Islet of Langerhans (tissue), 1 donor: Measurements from ENCODE around the gene SEC14L5.
"Not testable (repeated sequence)": the region's sequence is repeated elsewhere in the genome, so short reads cannot be mapped to it uniquely, and the experiment has no call there.

Experiments
- FAIRE-seq: peaks from one replicate; lab custom pipeline; 2011; peaks lifted over from hg19 to GRCh38; lab: Jason Lieb, UNC

SEC14L5 gene

DNA sequence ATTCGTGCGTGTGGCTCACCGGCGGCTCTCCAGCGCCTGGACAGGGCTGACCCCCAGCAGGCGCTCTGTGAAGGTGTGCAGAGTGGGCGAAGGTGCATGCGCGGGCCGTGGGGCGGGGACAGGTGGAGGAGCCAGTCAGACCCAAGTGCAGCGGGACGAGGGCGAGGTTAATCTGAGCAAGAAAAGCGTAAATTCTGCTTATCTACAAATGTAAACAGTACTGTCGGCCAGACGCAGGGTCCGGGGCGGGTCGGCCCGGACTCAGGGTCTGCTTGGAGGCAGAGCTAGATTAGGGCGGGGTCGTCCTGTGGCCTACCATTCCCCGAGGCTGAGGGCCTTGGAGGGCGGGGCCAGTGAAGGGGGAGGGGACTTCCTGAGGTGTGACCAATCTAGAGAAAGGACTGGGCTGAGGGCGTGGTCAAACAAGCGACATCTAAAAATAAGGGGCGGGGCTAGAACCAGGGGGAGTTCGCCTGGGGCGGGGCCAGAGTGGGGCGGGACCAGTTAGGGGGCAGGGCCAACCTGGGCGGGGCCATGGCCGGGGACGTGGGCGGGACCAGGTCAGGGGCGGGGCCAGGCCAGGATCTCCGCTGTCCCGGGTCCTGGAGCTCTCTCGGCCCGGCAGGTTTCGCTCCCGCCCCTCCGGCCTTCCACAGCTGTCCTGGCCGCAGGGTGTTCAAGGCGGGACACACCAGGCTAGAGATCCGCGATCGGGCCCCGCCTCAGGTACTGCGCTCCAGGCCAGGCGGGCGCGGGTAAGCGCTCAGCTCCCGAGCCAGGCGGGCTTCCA, at the start of gene SEC14L5:
TSS of gene SEC14L5 (plus strand) at position 611 of the 790 bp plus-strand sequence. CDS start 994 bp downstream, outside the sequence.
- no peak for FAIRE-seq

GRCh38 chr16:4908854-4909401, 49.2 kb upstream of the SEC14L5 start:
- FAIRE-seq = no peak

- FAIRE-seq = no peak
Observed at GRCh38 chr16:4909825-4910224, 48.3 kb upstream of the SEC14L5 start.

- FAIRE-seq = no peak
Observed at GRCh38 chr16:4910828-4911227, 47.3 kb upstream of the SEC14L5 start.

DNA sequence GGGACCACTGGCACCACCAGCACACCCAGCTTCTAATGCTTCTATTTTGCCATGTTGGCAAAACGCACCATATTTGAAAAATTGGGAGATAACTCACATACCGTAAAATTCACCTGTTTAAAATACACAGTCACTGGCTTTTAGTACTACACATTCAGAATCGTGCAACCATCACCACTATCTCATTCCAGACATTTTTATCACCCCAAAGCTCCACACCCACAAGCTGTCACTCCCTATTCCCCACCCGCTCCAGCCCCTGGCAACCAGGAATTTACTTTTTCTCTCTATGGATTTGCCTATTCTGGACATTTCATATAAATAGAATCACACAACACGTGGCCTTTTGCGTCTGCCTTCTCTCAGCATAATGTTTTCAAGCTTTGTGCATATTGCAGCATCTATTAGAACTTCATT, 46.2 kb upstream of the SEC14L5 start:
- FAIRE-seq = no peak

DNA sequence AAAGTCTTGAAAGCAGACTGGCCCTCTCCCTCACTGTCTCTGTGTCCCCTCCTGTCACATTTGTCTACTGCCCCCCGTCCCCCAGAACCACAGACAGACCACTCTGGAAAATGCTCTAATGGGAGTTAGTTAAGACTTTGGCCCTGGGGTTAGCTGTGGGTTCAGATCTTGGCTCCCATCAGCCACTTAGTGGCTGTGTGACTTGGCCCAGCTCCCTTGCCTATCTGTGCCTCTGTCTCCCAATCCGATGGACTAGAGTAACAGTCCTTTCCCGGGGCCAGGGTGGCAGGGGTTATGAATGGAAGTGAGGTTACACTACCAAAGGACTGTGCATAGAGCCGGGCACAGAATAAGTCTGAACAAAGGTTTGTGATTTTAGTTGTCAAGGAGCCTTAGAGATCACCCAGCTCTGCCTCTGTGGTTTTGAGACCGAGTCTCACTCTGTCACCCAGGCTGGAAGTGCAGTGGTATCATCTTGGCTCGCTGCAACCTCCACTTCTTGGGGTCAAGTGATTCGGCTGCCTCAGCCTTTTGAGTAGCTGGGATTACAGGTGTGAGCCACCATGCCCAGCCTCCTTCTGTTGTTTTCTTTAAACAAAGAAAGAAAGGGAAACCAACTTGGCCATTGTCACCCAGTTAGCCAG, 44.9 kb upstream of the SEC14L5 start:
- no peak for FAIRE-seq

GRCh38 chr16:4913774-4914525, 44.2 kb upstream of the SEC14L5 start:
- FAIRE-seq = no peak

DNA sequence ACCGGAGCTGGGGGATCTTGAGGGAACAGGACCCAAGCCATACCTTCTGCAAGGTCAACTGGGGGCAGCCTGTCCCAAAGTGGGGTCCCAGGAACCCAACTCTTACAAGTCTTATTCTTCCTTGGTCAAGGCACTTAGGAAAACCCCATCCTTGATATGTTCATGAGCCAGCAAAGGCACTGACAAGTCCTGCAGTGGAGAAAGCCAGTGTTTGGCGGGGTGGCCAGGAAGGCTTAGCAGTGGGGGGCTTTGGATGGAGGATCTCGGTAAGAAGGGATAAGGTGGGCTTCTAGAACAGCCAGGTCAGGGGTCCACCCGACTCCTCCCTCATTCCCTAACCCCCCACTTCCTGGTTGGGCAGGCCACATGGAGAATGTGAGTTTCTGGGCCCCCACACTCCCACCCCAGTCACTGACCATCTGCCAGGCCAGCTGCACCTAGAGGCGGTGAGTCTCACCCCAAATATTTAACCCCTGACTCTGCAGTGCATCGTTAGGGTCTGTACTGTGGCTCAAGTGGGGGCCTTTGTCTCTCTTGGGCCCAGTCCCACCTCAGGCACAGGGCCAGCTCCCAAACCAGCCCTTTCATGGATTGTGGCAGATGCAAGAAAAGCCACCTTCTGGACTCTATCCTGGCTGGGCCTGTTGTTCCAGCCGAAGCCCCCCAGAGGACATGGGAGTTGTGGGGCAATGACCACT, 43.5 kb upstream of the SEC14L5 start:
- no peak for FAIRE-seq

- FAIRE-seq = no peak
Observed at GRCh38 chr16:4915226-4915761, 42.8 kb upstream of the SEC14L5 start.

DNA sequence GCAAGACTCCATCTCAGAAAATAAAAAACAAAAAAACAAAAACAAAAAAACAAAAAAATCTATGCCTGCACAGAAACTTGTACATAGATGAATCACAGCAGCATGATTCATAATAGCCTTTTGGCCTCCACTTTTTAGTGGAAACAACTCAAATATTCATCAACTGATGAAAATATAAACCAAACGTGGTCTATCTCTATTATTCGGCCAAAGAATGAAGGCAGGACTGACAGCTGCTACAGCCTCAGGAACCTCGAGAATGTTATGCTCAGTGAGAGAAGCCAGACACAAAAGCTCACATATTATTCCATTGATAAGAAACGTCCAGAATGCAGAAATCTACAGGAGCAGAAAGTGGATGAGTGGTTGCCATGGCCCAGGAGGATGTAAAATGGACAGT, 41.0 kb upstream of the SEC14L5 start:
- FAIRE-seq = no peak

GRCh38 chr16:4918781-4919251, 39.3 kb upstream of the SEC14L5 start:
- FAIRE-seq = no peak

DNA sequence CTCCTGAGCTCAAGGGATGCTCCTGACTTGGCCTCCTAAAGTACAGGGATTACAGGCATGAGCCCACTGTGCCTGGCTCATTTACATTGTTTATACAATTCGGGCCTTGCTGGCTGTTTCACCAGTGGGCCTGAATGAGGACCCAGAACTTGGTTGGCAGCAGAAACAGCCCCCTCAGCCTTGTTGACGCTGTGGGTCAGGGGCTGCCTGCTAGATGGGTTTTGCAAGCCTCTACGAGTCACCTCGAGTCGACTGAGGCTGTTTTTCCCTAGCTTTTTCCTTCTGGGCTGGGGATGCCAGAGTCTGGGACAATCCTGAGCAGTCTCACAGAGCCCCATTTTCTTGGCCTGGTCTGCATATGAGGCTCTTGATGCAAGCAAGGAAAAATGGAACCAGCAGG, 37.3 kb upstream of the SEC14L5 start:
- no peak for FAIRE-seq

DNA sequence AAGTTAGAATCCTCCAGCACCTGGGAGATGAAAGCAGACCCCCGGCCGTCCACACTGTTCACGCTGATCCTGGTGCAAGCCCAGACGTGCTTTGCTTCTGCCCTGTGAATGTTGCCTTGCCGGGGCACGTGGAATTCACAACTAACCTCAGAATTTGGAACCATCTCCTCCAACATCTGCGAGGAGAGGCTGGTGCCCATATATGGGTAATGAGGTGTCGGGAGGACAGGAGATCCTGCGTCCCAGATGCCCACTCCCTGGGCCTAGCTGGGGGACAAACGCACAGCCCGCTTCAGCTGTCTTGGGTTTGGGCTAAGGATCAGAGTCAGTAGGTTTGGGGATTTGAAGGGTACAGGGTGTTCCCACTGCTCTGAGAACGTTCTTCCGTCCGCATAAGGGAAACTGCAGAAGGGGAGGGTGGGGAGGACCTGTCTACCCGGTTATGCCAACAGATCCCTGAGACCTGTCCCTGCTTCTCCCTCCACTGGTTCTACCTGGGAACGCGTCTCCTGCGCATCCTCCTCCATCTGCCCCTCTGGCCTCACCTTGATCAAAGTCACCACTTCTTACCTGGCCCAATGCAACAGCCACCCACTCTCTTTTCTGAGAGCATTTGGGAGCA, 35.3 kb upstream of the SEC14L5 start:
- FAIRE-seq = no peak

- no peak for FAIRE-seq
Observed at GRCh38 chr16:4923853-4924252, 34.3 kb upstream of the SEC14L5 start.

DNA sequence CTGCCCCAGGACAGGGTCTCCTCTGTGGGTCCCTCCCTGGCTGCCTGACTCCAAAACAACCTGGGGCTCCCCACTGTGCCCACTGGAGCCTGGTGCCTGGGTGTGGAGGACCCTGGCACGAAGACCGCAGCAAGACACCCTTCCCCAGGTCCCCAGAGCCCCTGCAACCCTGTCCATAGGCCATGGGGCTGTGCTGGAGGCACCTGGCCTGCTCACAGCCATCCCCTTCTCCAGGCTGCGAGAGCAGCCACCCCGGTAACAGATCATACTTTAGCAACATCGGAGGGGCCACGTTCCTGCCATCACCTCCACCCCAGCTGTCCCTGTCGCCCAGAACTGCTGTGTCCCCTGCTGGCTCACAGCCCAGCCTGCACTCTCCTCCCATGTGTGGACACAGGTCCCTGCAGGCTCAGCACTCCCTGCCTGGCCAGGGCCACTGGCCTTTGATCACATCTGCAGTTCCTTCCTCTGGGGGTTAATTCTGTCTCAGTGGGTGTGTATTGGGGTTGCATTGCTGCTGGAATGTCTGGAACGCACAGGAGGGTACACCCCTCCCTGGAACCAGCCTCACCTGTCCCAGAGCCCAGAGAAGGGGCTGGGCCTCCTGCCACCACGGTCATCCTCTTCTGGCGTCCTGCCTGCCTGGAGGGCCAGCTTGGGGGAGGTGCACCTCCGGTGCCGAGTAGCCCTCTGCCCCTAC, 33.4 kb upstream of the SEC14L5 start:
- no peak for FAIRE-seq

- no peak for FAIRE-seq
Observed at GRCh38 chr16:4925293-4925607, 32.9 kb upstream of the SEC14L5 start.

- no peak for FAIRE-seq
Observed at GRCh38 chr16:4925791-4926190, 32.3 kb upstream of the SEC14L5 start.

DNA sequence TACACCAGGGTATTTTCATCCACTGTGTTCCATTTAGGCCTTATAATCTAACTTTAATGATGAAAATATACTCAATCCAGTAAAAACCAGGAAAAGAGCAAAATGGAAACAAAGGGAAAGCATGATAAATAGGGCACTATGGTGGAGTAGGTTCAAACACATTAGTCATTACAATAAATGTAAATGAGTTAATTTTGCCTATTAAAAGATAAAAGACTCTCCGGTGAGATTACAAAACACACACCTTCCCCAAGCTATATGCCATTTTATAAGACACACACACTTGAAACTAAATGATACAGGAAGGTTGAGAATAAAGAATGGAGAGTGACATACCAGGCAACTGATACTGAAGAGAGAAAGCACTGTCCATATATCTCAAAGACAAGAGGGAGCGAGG, 31.2 kb upstream of the SEC14L5 start:
- no peak for FAIRE-seq

- no peak for FAIRE-seq
Observed at GRCh38 chr16:4927661-4928060, 30.5 kb upstream of the SEC14L5 start.

GRCh38 chr16:4928227-4928626, 29.9 kb upstream of the SEC14L5 start:
- no peak for FAIRE-seq

- not testable (repeated sequence) for FAIRE-seq
Observed at GRCh38 chr16:4929619-4930018, 28.5 kb upstream of the SEC14L5 start.
